HEK293 (cell line): Measurements from ENCODE around the gene BMERB1.

Experiments
- GLI2 ChIP-seq: fragments of 450-650 bp; formaldehyde crosslinking; IDR thresholded peaks from 2 replicates; pipeline ENCODE4; 2017; ENCODE audit warnings: missing biosample characterization, missing genetic modification characterization, low read depth, borderline replicate concordance
- ZNF155 ChIP-seq: fragments of 450-650 bp; formaldehyde crosslinking; IDR thresholded peaks from 2 replicates; pipeline ENCODE4 v1.5.1; 2016; ENCODE audit warnings: missing biosample characterization, missing genetic modification characterization
- ZNF48 ChIP-seq: fragments of 450-650 bp; formaldehyde crosslinking; IDR thresholded peaks from 2 replicates; pipeline ENCODE4 v1.5.1; 2016; ENCODE audit warnings: missing biosample characterization, missing genetic modification characterization
- ZNF677 ChIP-seq: fragments of 450-650 bp; IDR thresholded peaks from 2 replicates; pipeline ENCODE4 v1.5.0; 2018; ENCODE audit warnings: missing biosample characterization, mild to moderate bottlenecking, missing genetic modification characterization, moderate library complexity
- TF ChIP-seq, protein P1 (sequence below): sonication (generic); formaldehyde crosslinking; IDR thresholded peaks from 2 replicates; pipeline ENCODE4 v1.8.1; 2022; ENCODE audit warnings: mild to moderate bottlenecking, moderate library complexity, missing genetic modification reagents
- TF ChIP-seq, protein P2 (sequence below): fragments of 450-650 bp; formaldehyde crosslinking; IDR thresholded peaks from 2 replicates; pipeline ENCODE4 v1.5.1; 2016; ENCODE audit warnings: missing biosample characterization, missing genetic modification characterization
- TF ChIP-seq, protein P3 (sequence below): fragments of 450-650 bp; formaldehyde crosslinking; IDR thresholded peaks from 2 replicates; pipeline ENCODE4 v1.5.1; 2016; ENCODE audit warnings: missing biosample characterization, missing genetic modification characterization

DNA sequence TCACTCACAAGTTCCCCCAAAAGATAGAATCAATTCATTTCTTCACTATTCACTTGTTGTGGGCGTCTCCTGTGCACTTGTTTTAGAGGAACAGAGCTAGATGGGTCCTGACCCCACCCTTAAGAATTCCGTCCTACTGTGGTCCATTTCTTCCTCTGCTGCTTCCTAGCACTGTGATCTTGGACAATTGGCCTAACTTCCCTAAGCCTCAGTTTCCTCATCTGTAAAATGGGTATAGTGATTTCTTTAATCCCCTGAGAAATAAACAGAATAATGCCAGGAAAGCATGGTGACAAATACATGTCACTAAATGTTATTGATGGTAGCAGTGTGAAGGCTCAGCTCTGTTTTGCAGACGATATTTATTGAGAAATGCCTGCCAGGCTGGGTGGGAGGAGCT lies 9.9 kb downstream of the BMERB1 start:
- TF ChIP-seq ZNF48 (tag by site-specific recombination) (no peak), ZNF677 (tag by site-specific recombination) (no peak), GLI2 (tag by site-specific recombination) (no peak), ZNF155 (no peak)
- TF ChIP-seq, protein P1, sequence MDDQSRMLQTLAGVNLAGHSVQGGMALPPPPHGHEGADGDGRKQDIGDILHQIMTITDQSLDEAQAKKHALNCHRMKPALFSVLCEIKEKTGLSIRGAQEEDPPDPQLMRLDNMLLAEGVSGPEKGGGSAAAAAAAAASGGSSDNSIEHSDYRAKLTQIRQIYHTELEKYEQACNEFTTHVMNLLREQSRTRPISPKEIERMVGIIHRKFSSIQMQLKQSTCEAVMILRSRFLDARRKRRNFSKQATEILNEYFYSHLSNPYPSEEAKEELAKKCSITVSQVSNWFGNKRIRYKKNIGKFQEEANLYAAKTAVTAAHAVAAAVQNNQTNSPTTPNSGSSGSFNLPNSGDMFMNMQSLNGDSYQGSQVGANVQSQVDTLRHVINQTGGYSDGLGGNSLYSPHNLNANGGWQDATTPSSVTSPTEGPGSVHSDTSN (CRISPR knock-in tag): no peak
- TF ChIP-seq, protein P2, sequence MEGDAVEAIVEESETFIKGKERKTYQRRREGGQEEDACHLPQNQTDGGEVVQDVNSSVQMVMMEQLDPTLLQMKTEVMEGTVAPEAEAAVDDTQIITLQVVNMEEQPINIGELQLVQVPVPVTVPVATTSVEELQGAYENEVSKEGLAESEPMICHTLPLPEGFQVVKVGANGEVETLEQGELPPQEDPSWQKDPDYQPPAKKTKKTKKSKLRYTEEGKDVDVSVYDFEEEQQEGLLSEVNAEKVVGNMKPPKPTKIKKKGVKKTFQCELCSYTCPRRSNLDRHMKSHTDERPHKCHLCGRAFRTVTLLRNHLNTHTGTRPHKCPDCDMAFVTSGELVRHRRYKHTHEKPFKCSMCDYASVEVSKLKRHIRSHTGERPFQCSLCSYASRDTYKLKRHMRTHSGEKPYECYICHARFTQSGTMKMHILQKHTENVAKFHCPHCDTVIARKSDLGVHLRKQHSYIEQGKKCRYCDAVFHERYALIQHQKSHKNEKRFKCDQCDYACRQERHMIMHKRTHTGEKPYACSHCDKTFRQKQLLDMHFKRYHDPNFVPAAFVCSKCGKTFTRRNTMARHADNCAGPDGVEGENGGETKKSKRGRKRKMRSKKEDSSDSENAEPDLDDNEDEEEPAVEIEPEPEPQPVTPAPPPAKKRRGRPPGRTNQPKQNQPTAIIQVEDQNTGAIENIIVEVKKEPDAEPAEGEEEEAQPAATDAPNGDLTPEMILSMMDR (tag by site-specific recombination): no peak
- TF ChIP-seq, protein P3, sequence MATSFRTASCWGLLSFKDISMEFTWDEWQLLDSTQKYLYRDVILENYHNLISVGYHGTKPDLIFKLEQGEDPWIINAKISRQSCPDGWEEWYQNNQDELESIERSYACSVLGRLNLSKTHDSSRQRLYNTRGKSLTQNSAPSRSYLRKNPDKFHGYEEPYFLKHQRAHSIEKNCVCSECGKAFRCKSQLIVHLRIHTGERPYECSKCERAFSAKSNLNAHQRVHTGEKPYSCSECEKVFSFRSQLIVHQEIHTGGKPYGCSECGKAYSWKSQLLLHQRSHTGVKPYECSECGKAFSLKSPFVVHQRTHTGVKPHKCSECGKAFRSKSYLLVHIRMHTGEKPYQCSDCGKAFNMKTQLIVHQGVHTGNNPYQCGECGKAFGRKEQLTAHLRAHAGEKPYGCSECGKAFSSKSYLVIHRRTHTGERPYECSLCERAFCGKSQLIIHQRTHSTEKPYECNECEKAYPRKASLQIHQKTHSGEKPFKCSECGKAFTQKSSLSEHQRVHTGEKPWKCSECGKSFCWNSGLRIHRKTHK (tag by site-specific recombination): no peak
